ENCODE measurements around the gene RPS21. TPM values are rescaled to one million over a fixed set of nuclear protein-coding genes. Genes with fewer than 3 reads are reported as not detected.

The RPS21 gene
- total RNA-seq, 1 donor from 2014 or later = 5,743 TPM

DNA sequence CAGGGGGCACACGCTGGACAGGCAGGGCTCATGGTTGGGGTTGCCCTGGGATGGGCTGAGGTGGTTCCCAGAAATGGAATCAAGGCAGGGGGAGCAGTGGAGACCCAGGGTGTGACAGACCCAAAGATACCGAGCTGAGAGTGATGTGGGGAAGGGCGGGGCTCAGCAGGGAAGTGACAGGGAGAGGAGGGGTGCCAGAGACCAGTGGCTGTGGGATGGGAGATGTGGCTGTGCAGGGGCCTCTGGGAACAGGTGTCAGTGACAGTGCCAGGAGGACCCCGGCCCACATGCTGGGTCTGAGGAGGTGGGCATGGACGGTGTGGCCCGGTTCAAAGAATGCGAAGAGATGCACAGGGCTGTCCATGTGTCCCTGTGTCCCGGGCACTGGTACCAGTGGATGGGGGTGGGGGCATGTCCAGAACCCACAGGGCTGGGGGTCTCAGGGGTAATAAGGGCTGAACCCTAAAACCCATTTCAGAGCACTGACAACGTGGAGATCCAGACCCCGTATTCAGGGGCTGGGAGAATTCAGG lies 19.1 kb downstream of the RPS21 start:
- TF ChIP-seq CTCF (IDR thresholded peaks at IDR 0.05; ENCODE audit: insufficient read depth, low read length, poor library complexity, severe bottlenecking) = no peak
- no peak for DNase-seq (ENCODE audit: low read depth)

GRCh38 chr20:62406635-62407176 lies 19.8 kb downstream of the RPS21 start:
- no peak for DNase-seq (ENCODE audit: low read depth)
- peak overlapping the region; percentile 57 for H3K4me3 ChIP-seq (ENCODE audit: low read depth, low read length)
- no peaks in the 10 kb centered on the region for H3K36me3 ChIP-seq (ENCODE audit: control insufficient read depth, insufficient read depth, low read length)
- no peak for TF ChIP-seq CTCF (IDR thresholded peaks at IDR 0.05; ENCODE audit: insufficient read depth, low read length, poor library complexity, severe bottlenecking)
- H3K27me3 ChIP-seq (ENCODE audit: control insufficient read depth, insufficient read depth, low read length) = peaks cover 16% of the 10 kb centered on the region

More for the DNA sequence above, 19.1 kb downstream of the RPS21 start:
- peaks cover 9% of the 10 kb centered on the region for H3K27me3 ChIP-seq (ENCODE audit: control insufficient read depth, insufficient read depth, low read length)
- H3K36me3 ChIP-seq (ENCODE audit: control insufficient read depth, insufficient read depth, low read length) = no peaks in the 10 kb centered on the region
- H3K4me3 ChIP-seq (ENCODE audit: low read depth, low read length) = peak overlapping the region; percentile 57

DNA sequence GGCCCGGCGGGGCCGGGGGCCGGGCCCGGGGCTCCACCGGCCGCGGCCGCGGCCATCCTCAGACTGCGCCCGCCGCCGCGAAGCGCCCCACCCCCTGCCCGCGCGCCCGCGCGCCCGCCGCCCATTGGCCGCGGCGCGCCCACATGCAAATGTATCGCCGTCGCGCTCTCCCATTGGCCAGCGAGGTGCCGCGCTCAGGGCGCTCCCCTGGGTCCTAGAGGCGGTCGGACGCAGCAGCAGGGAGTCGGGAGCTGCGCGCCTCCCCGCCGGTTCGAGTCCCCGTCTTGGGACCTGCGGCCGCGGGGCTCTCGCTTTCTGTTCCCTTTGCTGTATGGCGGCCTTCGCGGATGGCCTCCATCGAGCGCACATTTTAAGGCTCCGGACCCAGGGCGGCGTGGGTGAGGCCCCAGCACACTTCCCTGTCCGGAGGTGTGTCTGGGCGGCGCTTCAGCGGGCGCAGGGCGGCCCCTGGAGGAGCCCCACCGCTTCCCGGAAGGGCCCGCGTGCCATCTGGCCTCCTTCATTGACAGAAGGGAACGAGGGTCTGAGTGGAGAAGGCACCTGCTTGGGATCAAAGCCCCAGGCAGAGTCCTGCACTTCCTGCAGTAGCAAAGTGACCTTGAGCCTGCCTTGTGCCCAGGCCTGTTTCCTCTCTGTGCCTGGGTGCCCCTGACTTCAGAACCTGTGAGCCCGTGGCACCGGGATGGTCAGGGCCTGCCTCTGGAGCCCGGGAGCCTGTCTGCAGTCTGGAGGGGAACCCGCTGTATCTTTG lies 20.5 kb downstream of the RPS21 start, which contains the start of gene CABLES2:
Gene CABLES2, minus strand, starts transcription at position 65 of the 772 bp plus-strand sequence. Its CDS starts 9 bp downstream, at position 56.
- Histone ChIP-seq H3K27me3 (ENCODE audit: control insufficient read depth, insufficient read depth, low read length) (peaks cover 16% of the 10 kb centered on the region), H3K4me3 (ENCODE audit: low read depth, low read length) (peak within 1 kb of the TSS; percentile 57), H3K36me3 (ENCODE audit: control insufficient read depth, insufficient read depth, low read length) (no peaks in the 10 kb centered on the region)
- no peak for TF ChIP-seq CTCF (IDR thresholded peaks at IDR 0.05; ENCODE audit: insufficient read depth, low read length, poor library complexity, severe bottlenecking)
- DNase-seq (ENCODE audit: low read depth) = peak; percentile 72

GRCh38 chr20:62408055-62408454 lies 21.2 kb downstream of the RPS21 start:
- H3K27me3 ChIP-seq (ENCODE audit: control insufficient read depth, insufficient read depth, low read length) = peaks cover 16% of the 10 kb centered on the region
- TF ChIP-seq CTCF (IDR thresholded peaks at IDR 0.05; ENCODE audit: insufficient read depth, low read length, poor library complexity, severe bottlenecking) = no peak
- no peaks in the 10 kb centered on the region for H3K36me3 ChIP-seq (ENCODE audit: control insufficient read depth, insufficient read depth, low read length)
- DNase-seq (ENCODE audit: low read depth) = no peak
- no peak overlapping the region for H3K4me3 ChIP-seq (ENCODE audit: low read depth, low read length)

- H3K36me3 ChIP-seq (ENCODE audit: control insufficient read depth, insufficient read depth, low read length) = no peaks in the 10 kb centered on the region
- no peak overlapping the region for H3K4me3 ChIP-seq (ENCODE audit: low read depth, low read length)
- peaks cover 16% of the 10 kb centered on the region for H3K27me3 ChIP-seq (ENCODE audit: control insufficient read depth, insufficient read depth, low read length)
- no peak for TF ChIP-seq CTCF (IDR thresholded peaks at IDR 0.05; ENCODE audit: insufficient read depth, low read length, poor library complexity, severe bottlenecking)
- no peak for DNase-seq (ENCODE audit: low read depth)
These were observed 21.7 kb downstream of the RPS21 start for GRCh38 chr20:62408640-62409039.

Data from kidney epithelial cell (primary cell).